Vagina (tissue), 2 donors: Measurements from ENCODE around the gene SARDH. TPM values are rescaled to one million over a fixed set of nuclear protein-coding genes. Genes with fewer than 3 reads are reported as not detected.

Experiments
- DNase-seq, 2 donors: peaks; one replicate each; pipeline ENCODE4 v3.0.0-alpha.2; 2017; ENCODE audit errors: extremely low spot score in 2 of 2
- H3K27ac ChIP-seq: fragments of 200-600 bp; sonication (generic); one replicate; pipeline ENCODE4 v1.5.1; 2019
- H3K27me3 ChIP-seq: fragments of 200-600 bp; sonication (generic); one replicate; pipeline ENCODE4 v1.5.1; 2019
- H3K36me3 ChIP-seq, 2 donors: fragments of 200-600 bp; sonication (generic); one replicate each; pipeline ENCODE4 v1.5.1; 2017 to 2019
- H3K4me1 ChIP-seq: fragments of 200-600 bp; sonication (generic); one replicate; pipeline ENCODE4 v1.5.1; 2019
- H3K4me3 ChIP-seq, 2 donors: fragments of 200-600 bp; sonication (generic); 1 replicate in 1 of 2; 2 replicates in 1 of 2; pipeline ENCODE4 v1.5.1; 2016 to 2019
- H3K9me3 ChIP-seq: fragments of 200-600 bp; sonication (generic); one replicate; pipeline ENCODE4 v1.5.1; 2019
- CTCF ChIP-seq, 3 experiments: fragments of 450-650 bp in 2 of 3; fragments of 200-600 bp in 1 of 3; sonication (generic) in 1 of 3; IDR thresholded peaks; one replicate each; pipeline ENCODE4 v1.5.1; 2017 to 2019; ENCODE audit warnings: antibody characterized with exemption in 3 of 3, mild to moderate bottlenecking in 2 of 3, moderate library complexity in 2 of 3
- POLR2A ChIP-seq, 2 donors: fragments of 450-650 bp; IDR thresholded peaks; one replicate each; pipeline ENCODE4 v1.6.1; 2017; ENCODE audit warnings: antibody characterized with exemption in 2 of 2, mild to moderate bottlenecking in 2 of 2, moderate library complexity in 2 of 2
- POLR2AphosphoS5 ChIP-seq, 2 donors: sonication (generic); formaldehyde crosslinking; IDR thresholded peaks; one replicate each; pipeline ENCODE4 v1.9.0; 2017; ENCODE audit warnings: antibody characterized with exemption in 2 of 2, mild to moderate bottlenecking in 2 of 2, low read depth in 1 of 2; ENCODE audit not compliant: insufficient read depth in 1 of 2
- intact Hi-C: fragments of 100-400 bp; cut with DNase I; formaldehyde crosslinking; loops from one replicate; pipeline ENCODE4 v1.15.1; 2023
- total RNA-seq: library from RNA; depleted of rRNA; stranded (reverse); fragments of >200 nt; gene quantifications from one replicate; pipeline ENCODE4 v1.2.3, GENCODE V29; 2016

The SARDH gene
- total RNA-seq, 1 donor from 2014 or later: 2.0 TPM

GRCh38 chr9:133689151-133689763 lies 48.9 kb downstream of the SARDH start:
- TF ChIP-seq POLR2A (IDR thresholded peaks at IDR 0.05): no peak
- TF ChIP-seq CTCF (IDR thresholded peaks at IDR 0.05): no peak
- no peak for TF ChIP-seq POLR2AphosphoS5 (IDR thresholded peaks at IDR 0.05; ENCODE audit: insufficient read depth in 1 of 2, low read depth in 1 of 2)
- Histone ChIP-seq H3K27me3 (no peaks in the 10 kb centered on the region), H3K4me3 (no peak overlapping the region), H3K4me1 (no peaks in the 10 kb centered on the region), H3K27ac (no peak overlapping the region), H3K9me3 (no peaks in the 10 kb centered on the region), H3K36me3 (no peaks in the 10 kb centered on the region)
- no peak for DNase-seq
- intact Hi-C loops: no loop called here

GRCh38 chr9:133687856-133688761 lies 50.0 kb downstream of the SARDH start:
- Histone ChIP-seq H3K27ac (no peak overlapping the region), H3K27me3 (no peaks in the 10 kb centered on the region), H3K36me3 (no peaks in the 10 kb centered on the region), H3K4me1 (peaks cover 4% of the 10 kb centered on the region), H3K9me3 (no peaks in the 10 kb centered on the region), H3K4me3 (no peak overlapping the region)
- no peak for DNase-seq
- intact Hi-C loops: no loop called here
- TF ChIP-seq CTCF (IDR thresholded peaks at IDR 0.05): no peak
- no peak for TF ChIP-seq POLR2AphosphoS5 (IDR thresholded peaks at IDR 0.05; ENCODE audit: insufficient read depth in 1 of 2, low read depth in 1 of 2)
- no peak for TF ChIP-seq POLR2A (IDR thresholded peaks at IDR 0.05)

GRCh38 chr9:133686642-133687575 lies 51.2 kb downstream of the SARDH start:
- Histone ChIP-seq H3K27ac (no peak overlapping the region), H3K9me3 (no peaks in the 10 kb centered on the region), H3K27me3 (no peaks in the 10 kb centered on the region), H3K4me1 (peaks cover 10% of the 10 kb centered on the region), H3K36me3 (no peaks in the 10 kb centered on the region), H3K4me3 (no peak overlapping the region)
- TF ChIP-seq POLR2A (IDR thresholded peaks at IDR 0.05) (no peak), CTCF (IDR thresholded peaks at IDR 0.05) (no peak), POLR2AphosphoS5 (IDR thresholded peaks at IDR 0.05; ENCODE audit: insufficient read depth in 1 of 2, low read depth in 1 of 2) (no peak)
- no peak for DNase-seq
- intact Hi-C loops: no loop called here

GRCh38 chr9:133685653-133686609 lies 52.2 kb downstream of the SARDH start:
- intact Hi-C loops: no loop called here
- no peak overlapping the region for H3K4me3 ChIP-seq
- TF ChIP-seq CTCF (IDR thresholded peaks at IDR 0.05): no peak
- no peak for TF ChIP-seq POLR2AphosphoS5 (IDR thresholded peaks at IDR 0.05; ENCODE audit: insufficient read depth in 1 of 2, low read depth in 1 of 2)
- TF ChIP-seq POLR2A (IDR thresholded peaks at IDR 0.05): no peak

More at GRCh38 chr9:133685653-133686609, 52.2 kb downstream of the SARDH start:
- H3K27me3 ChIP-seq: no peaks in the 10 kb centered on the region
- DNase-seq: no peak
- H3K4me1 ChIP-seq: peaks cover 10% of the 10 kb centered on the region
- H3K27ac ChIP-seq: no peak overlapping the region
- no peaks in the 10 kb centered on the region for H3K9me3 ChIP-seq
- H3K36me3 ChIP-seq: no peaks in the 10 kb centered on the region
